HEK293 (cell line): Measurements from ENCODE around the gene FGD4.

Experiments used
- CTCF ChIP-seq: fragments of 450-650 bp; formaldehyde crosslinking; IDR thresholded peaks from 2 replicates; pipeline ENCODE4 v1.5.1; 2016; ENCODE audit warnings: missing biosample characterization, missing genetic modification characterization
- PRDM4 ChIP-seq: fragments of 450-650 bp; formaldehyde crosslinking; IDR thresholded peaks from 2 replicates; pipeline ENCODE4 v1.5.1; 2017; ENCODE audit warnings: missing biosample characterization, missing genetic modification characterization
- REST ChIP-seq: fragments of 450-650 bp; formaldehyde crosslinking; IDR thresholded peaks from 2 replicates; pipeline ENCODE4 v1.5.1; 2016; ENCODE audit warnings: missing biosample characterization, missing genetic modification characterization
- TCF7L2 ChIP-seq: IDR thresholded peaks from 2 replicates; pipeline ENCODE4 v1.6.1; 2011; ENCODE audit warnings: low read depth, mild to moderate bottlenecking, inconsistent platforms, low read length, moderate library complexity, borderline replicate concordance
- YY1 ChIP-seq: fragments of 450-650 bp; formaldehyde crosslinking; IDR thresholded peaks from 2 replicates; pipeline ENCODE4 v1.5.1; 2018; ENCODE audit warnings: missing biosample characterization, missing genetic modification characterization
- ZBTB7A ChIP-seq: fragments of 450-650 bp; formaldehyde crosslinking; IDR thresholded peaks from 2 replicates; pipeline ENCODE4 v1.5.1; 2016; ENCODE audit warnings: low read depth, missing biosample characterization, missing genetic modification characterization
- ZNF121 ChIP-seq: fragments of 450-650 bp; formaldehyde crosslinking; IDR thresholded peaks from 2 replicates; pipeline ENCODE4 v1.5.1; 2016; ENCODE audit warnings: missing biosample characterization, missing genetic modification characterization
- ZNF133 ChIP-seq: fragments of 450-650 bp; formaldehyde crosslinking; IDR thresholded peaks from 2 replicates; pipeline ENCODE4 v1.5.1; 2016; ENCODE audit warnings: missing biosample characterization, missing genetic modification characterization
- ZNF280D ChIP-seq: fragments of 450-650 bp; formaldehyde crosslinking; IDR thresholded peaks from 2 replicates; pipeline ENCODE4 v1.5.1; 2016; ENCODE audit warnings: missing biosample characterization, missing genetic modification characterization
- ZNF311 ChIP-seq: fragments of 450-650 bp; formaldehyde crosslinking; IDR thresholded peaks from 2 replicates; pipeline ENCODE4 v1.5.1; 2017; ENCODE audit warnings: missing biosample characterization, missing genetic modification characterization, borderline replicate concordance
- ZNF423 ChIP-seq: fragments of 450-650 bp; formaldehyde crosslinking; IDR thresholded peaks from 2 replicates; pipeline ENCODE4 v1.5.1; 2016; ENCODE audit warnings: missing biosample characterization, missing genetic modification characterization
- ZNF513 ChIP-seq: fragments of 450-650 bp; IDR thresholded peaks from 2 replicates; pipeline ENCODE4 v1.5.1; 2018; ENCODE audit warnings: missing biosample characterization, missing genetic modification characterization
- ZNF530 ChIP-seq: fragments of 450-650 bp; formaldehyde crosslinking; IDR thresholded peaks from 2 replicates; pipeline ENCODE4 v1.5.1; 2016; ENCODE audit warnings: low read depth, missing biosample characterization, missing genetic modification characterization

- TF ChIP-seq ZNF513 (tag by site-specific recombination) (no peak), ZNF133 (tag by site-specific recombination) (no peak), ZNF311 (tag by site-specific recombination) (no peak), ZBTB7A (no peak), PRDM4 (tag by site-specific recombination) (no peak), CTCF (tag by site-specific recombination) (no peak), REST (tag by site-specific recombination) (no peak), ZNF530 (tag by site-specific recombination) (no peak), TCF7L2 (no peak), ZNF121 (tag by site-specific recombination) (no peak), YY1 (no peak), ZNF280D (tag by site-specific recombination) (no peak), ZNF423 (tag by site-specific recombination) (no peak)
These were observed 51.0 kb downstream of the FGD4 start for GRCh38 chr12:32450363-32450762.
